ENCODE measurements around the gene KHK.

- TF ChIP-seq POLR2A (IDR thresholded peaks at IDR 0.05) = no peak
- no peak for TF ChIP-seq CTCF (IDR thresholded peaks at IDR 0.05)
These were observed 8.8 kb downstream of the KHK start for GRCh38 chr2:27095427-27095744.
